Nephron progenitor cell (in vitro differentiated cells): Measurements from ENCODE around the gene NOLC1.

Experiments
- DNase-seq: peaks from one replicate; pipeline ENCODE4 v3.0.0; 2021
- H3K27ac Mint-ChIP-seq: 2 replicates; pipeline ENCODE4 v1.8.0; 2021; ENCODE audit warnings: mild to moderate bottlenecking, moderate library complexity, mixed read lengths
- H3K27me3 Mint-ChIP-seq: 2 replicates; pipeline ENCODE4 v1.8.0; 2021; ENCODE audit warnings: mild to moderate bottlenecking, low read depth, mixed read lengths; ENCODE audit not compliant: poor library complexity
- H3K36me3 Mint-ChIP-seq: 2 replicates; pipeline ENCODE4 v1.8.0; 2021; ENCODE audit warnings: low read depth, mixed read lengths
- H3K4me1 Mint-ChIP-seq: 2 replicates; pipeline ENCODE4 v1.8.0; 2021; ENCODE audit warnings: mixed read lengths
- H3K4me3 Mint-ChIP-seq: 2 replicates; pipeline ENCODE4 v1.8.0; 2021; ENCODE audit warnings: mild to moderate bottlenecking, moderate library complexity, mixed read lengths
- H3K9me3 Mint-ChIP-seq: 2 replicates; pipeline ENCODE4 v1.8.0; 2021; ENCODE audit warnings: mild to moderate bottlenecking, moderate library complexity, mixed read lengths
- TF ChIP-seq, protein P1 (sequence below): fragments of 200-600 bp; sonication (generic); IDR thresholded peaks from 2 replicates; pipeline ENCODE4 v1.5.0; 2021; ENCODE audit warnings: antibody characterized with exemption

The NOLC1 gene

GRCh38 chr10:102167861-102168260 is 15.7 kb downstream of the NOLC1 start:
- TF ChIP-seq, protein P1, sequence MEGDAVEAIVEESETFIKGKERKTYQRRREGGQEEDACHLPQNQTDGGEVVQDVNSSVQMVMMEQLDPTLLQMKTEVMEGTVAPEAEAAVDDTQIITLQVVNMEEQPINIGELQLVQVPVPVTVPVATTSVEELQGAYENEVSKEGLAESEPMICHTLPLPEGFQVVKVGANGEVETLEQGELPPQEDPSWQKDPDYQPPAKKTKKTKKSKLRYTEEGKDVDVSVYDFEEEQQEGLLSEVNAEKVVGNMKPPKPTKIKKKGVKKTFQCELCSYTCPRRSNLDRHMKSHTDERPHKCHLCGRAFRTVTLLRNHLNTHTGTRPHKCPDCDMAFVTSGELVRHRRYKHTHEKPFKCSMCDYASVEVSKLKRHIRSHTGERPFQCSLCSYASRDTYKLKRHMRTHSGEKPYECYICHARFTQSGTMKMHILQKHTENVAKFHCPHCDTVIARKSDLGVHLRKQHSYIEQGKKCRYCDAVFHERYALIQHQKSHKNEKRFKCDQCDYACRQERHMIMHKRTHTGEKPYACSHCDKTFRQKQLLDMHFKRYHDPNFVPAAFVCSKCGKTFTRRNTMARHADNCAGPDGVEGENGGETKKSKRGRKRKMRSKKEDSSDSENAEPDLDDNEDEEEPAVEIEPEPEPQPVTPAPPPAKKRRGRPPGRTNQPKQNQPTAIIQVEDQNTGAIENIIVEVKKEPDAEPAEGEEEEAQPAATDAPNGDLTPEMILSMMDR = no peak
- Mint-ChIP-seq H3K4me1 (peaks cover 11% of the 10 kb centered on the region), H3K4me3 (no peak overlapping the region), H3K27me3 (peaks cover 16% of the 10 kb centered on the region), H3K27ac (no peak overlapping the region), H3K9me3 (no peaks in the 10 kb centered on the region), H3K36me3 (peaks cover 7% of the 10 kb centered on the region)
- DNase-seq = no peak

DNA sequence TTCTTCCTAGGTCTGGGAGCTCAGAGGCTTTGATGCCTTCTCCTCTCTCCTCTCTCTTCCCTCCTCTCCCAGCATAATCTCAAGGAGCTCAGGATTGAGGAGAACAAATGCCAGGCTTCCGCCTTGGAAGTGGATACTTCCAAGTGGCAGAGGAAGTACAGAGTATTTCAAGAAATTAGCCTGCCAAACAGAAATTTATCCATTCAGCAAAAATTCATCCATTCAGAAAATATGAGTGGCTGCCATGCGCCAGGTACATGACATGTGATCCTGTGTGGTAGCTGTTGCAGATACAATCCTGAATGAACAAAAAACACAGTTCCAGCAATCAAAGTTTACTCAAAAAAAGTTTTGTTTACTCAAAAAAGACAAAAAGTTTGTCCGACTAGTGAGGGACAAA is 18.4 kb downstream of the NOLC1 start:
- Mint-ChIP-seq H3K9me3 (peaks cover 4% of the 10 kb centered on the region), H3K27ac (no peak overlapping the region)

DNA sequence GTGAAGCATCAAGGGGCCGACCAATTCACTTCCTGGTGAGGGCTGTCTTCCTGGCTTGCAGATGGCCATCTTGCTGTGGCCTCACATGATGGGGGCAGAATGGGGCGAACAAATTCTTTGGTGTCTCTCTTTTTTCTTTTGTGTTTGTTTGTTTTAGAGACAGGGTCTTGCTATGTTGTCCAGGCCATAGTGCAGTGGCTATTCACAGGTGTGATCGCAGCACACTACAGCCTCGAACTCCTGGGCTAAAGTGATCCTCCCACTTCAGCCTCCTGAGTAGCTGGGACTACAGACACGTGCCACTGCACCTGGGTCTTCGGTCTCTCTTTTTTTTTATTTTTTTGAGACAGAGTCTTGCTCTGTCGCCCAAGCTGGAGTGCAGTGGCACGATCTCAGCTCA is 20.1 kb downstream of the NOLC1 start:
- no peak overlapping the region for H3K4me3 Mint-ChIP-seq
- peaks cover 4% of the 10 kb centered on the region for H3K9me3 Mint-ChIP-seq
- H3K36me3 Mint-ChIP-seq = no peaks in the 10 kb centered on the region
- TF ChIP-seq, protein P1 = no peak
- DNase-seq = no peak
- H3K4me1 Mint-ChIP-seq = peaks cover 11% of the 10 kb centered on the region
- H3K27ac Mint-ChIP-seq = no peak overlapping the region
- H3K27me3 Mint-ChIP-seq = peaks cover 27% of the 10 kb centered on the region

More for the DNA sequence above, 18.4 kb downstream of the NOLC1 start:
- Mint-ChIP-seq H3K4me3 (no peak overlapping the region), H3K27me3 (peaks cover 24% of the 10 kb centered on the region), H3K36me3 (no peaks in the 10 kb centered on the region), H3K4me1 (peaks cover 11% of the 10 kb centered on the region)
- no peak for DNase-seq
- TF ChIP-seq, protein P1 = no peak

- Mint-ChIP-seq H3K9me3 (peaks cover 4% of the 10 kb centered on the region), H3K4me1 (peaks cover 9% of the 10 kb centered on the region), H3K36me3 (no peaks in the 10 kb centered on the region), H3K4me3 (no peak overlapping the region), H3K27me3 (peaks cover 30% of the 10 kb centered on the region), H3K27ac (no peak overlapping the region)
- TF ChIP-seq, protein P1 = no peak
- DNase-seq = no peak
Observed at GRCh38 chr10:102175415-102175814, 23.2 kb downstream of the NOLC1 start.

- Mint-ChIP-seq H3K36me3 (peaks cover 4% of the 10 kb centered on the region), H3K27ac (no peak overlapping the region), H3K27me3 (peaks cover 49% of the 10 kb centered on the region), H3K9me3 (peaks cover 43% of the 10 kb centered on the region), H3K4me1 (no peaks in the 10 kb centered on the region), H3K4me3 (no peak overlapping the region)
- no peak for DNase-seq
- TF ChIP-seq, protein P1 = no peak
Observed at GRCh38 chr10:102184606-102185005, 32.4 kb downstream of the NOLC1 start.

GRCh38 chr10:102185272-102185671 is 33.1 kb downstream of the NOLC1 start:
- H3K27me3 Mint-ChIP-seq = peaks cover 45% of the 10 kb centered on the region
- TF ChIP-seq, protein P1 = no peak
- no peaks in the 10 kb centered on the region for H3K4me1 Mint-ChIP-seq

More at GRCh38 chr10:102185272-102185671, 33.1 kb downstream of the NOLC1 start:
- Mint-ChIP-seq H3K27ac (no peak overlapping the region), H3K4me3 (no peak overlapping the region), H3K36me3 (peaks cover 4% of the 10 kb centered on the region), H3K9me3 (peaks cover 49% of the 10 kb centered on the region)
- no peak for DNase-seq
